ENCODE measurements around the gene TTLL1. TPM values are rescaled to one million over a fixed set of nuclear protein-coding genes. Genes with fewer than 3 reads are reported as not detected.
"Not testable (repeated sequence)": the region's sequence is repeated elsewhere in the genome, so short reads cannot be mapped to it uniquely, and the experiment has no call there.

Gene TTLL1
- polyA plus RNA-seq, 1 donor from 2014 or later, result 3.7 TPM

DNA sequence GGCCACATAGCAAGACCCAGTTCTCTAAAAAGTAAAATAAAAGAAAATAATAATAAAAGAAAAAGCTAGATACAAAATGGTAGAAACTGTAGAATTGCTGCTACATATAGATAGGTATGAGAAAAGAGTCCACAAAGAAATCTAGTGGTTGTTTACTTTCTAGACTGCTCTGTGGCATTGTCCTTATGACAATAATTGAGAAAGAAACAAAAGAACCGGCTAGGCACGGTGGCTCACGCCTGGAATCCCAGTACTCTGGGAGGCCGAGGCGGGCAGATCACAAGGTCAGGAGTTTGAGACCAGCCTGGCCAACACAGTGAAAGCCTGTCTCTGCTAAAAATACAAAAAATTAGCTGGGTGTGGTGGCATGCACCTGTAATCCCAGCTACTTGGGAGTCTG lies 73.0 kb downstream of the TTLL1 start:
- not testable (repeated sequence) for H3K27ac Mint-ChIP-seq, H3K9me3 Mint-ChIP-seq, H3K36me3 Mint-ChIP-seq, H3K27me3 Mint-ChIP-seq
- H3K4me3 Mint-ChIP-seq, result peak overlapping the region in 2 of 4 donors; percentile 12 to 100
- peaks cover 16 to 19% (median 17%) of the 10 kb centered on the region in 3 donors for H3K4me1 Mint-ChIP-seq

DNA sequence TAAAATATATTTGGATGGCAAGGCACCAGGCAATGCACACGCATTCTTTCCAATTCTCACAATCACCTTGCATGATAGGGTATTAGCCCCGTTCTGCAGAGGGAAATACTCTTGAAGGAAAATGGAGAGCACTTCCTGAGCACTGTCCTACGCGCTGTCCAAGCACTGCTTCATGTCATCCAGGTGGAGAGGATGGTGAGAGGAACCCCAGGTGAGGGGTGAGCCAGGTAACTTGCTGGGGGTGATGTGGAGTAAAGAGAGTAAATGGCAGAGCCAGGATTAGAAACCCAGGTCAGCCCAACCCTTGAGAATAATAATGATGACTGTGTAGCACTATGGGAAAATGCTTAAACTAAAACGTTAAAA lies 73.5 kb downstream of the TTLL1 start:
- Mint-ChIP-seq H3K4me3 (peak overlapping the region; percentile 95 to 100 (median 99)), H3K27me3 (no peaks in the 10 kb centered on the region), H3K27ac (peak overlapping the region; percentile 94 to 99 (median 95)), H3K4me1 (peaks cover 16 to 19% (median 17%) of the 10 kb centered on the region in 3 donors), H3K36me3 (no peaks in the 10 kb centered on the region), H3K9me3 (no peaks in the 10 kb centered on the region)

DNA sequence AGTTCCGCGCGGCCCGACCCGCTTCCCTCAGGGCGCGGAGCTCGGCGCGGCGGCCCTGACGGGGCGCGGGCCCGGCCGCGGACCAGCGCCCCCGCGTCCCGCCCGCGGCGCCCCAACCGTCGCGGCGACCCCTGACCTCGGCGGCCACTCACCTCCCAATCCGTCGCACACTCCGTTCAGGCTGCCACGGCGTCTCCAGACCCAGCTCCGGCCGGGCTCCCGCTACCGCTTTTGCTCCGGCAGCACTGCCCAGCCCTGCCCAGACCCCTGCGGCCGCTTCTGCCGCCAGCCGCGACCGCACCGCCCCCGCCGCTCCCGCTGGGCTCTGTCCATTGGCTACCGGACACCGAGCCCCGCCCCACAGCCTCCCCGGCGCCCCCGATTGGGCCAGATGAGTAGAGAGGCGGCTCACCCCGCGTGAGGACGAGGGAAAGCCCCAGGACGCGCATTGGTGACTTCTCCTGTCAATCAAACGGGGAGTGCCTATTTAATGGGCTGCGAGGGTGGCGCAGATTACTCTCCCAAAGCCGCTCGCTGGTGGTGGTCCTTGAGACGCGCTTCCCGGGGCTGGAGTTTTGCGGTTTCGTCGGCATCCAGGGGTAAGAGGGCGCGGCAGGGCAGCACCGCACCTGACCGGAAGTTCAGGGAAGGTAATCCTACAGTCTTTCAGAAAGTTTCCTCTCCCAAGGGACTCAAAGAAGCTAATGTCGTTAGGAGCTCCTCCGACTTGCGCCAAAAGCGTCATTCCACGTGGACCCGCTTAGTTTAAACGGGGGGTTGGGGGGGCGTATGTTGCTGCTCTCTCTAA lies 74.1 kb downstream of the TTLL1 start, which contains the start of gene PACSIN2:
TSS of gene PACSIN2 (minus strand) at position 281 of the 808 bp plus-strand sequence. CDS start 103,069 bp downstream, outside the sequence.
- Mint-ChIP-seq H3K27me3 (no peaks in the 10 kb centered on the region), H3K4me1 (peaks cover 16 to 19% (median 17%) of the 10 kb centered on the region in 3 donors), H3K27ac (peak within 1 kb of the TSS; percentile 94 to 99 (median 95)), H3K36me3 (no peaks in the 10 kb centered on the region), H3K4me3 (peak within 1 kb of the TSS; percentile 95 to 100 (median 99)), H3K9me3 (no peaks in the 10 kb centered on the region)

DNA sequence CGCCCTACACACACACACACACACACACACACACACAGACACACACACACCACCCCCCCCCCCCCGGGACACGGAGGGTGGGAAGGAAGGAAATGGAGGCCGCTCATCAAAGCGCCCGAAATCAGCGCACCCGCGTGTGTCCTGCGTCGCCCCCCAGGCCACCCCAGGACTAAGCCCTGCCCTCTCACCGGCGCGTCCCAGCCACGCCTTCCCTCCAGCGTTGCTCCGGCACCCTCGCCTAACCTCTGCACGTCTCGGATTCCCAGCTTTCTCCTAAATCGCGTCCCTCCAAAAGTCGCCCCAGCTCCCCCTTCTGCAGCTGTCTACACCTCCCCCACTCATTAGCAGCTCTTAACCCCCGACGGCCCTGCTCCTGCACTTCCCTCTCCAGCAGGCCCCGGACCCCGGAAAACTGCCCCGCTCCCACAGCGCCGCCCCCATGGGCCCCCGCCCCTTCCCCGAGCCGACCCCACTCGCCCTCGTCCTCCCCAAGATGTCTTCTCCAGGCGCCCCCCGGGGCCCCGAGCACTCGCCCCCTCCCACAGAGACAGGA lies 74.8 kb downstream of the TTLL1 start:
- Mint-ChIP-seq H3K27me3 (no peaks in the 10 kb centered on the region), H3K9me3 (no peaks in the 10 kb centered on the region), H3K36me3 (no peaks in the 10 kb centered on the region), H3K27ac (peak overlapping the region in 2 of 3 donors; percentile 95 to 99), H3K4me3 (peak overlapping the region; percentile 95 to 100 (median 98)), H3K4me1 (peaks cover 16 to 21% (median 19%) of the 10 kb centered on the region in 3 donors)

DNA sequence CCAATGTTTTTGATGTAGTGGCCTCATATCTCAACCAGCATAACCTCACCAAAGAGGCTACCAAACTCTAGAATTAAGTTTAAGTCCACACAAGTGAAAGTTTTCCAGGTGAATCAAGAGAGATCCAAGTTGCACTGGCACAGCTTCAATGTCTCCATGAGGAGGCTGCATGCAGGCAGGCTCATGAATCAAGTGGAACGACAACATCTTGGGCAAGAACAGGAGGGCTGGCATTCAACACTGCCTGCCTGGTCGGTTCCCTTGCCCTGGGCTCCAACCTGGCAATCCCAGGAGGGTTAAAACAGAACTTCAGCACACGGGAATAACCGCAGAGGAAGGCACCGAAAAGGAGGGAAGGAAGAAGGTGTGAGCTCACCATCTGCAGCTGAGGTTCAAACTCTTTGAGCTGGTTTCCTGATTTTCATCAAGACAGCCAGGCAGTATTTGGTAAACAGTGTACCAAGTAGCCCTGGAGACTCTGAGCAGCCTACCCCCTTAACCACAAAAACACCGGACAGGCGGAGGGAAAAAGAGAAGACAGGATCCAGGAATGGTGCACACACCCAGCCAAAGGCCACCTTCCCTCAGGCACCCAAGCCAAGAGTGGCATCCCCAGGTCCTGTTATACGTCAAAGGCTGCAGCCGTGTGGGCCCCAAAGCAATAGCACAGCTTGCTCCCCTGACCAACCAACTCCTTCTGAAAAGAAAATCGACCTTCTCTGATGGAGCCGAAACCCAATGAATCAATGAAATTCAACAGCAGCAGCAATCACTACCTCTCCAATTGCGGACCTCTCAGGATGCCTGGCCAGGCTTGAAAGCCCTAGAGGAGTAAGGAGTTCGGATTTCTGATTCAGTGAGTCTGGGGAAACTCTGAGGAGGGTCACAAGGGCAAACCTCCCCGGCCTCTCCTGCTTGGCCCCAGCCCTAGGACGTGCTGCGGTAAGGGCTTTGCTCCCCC lies 75.6 kb downstream of the TTLL1 start:
- Mint-ChIP-seq H3K9me3 (no peaks in the 10 kb centered on the region), H3K27ac (peak overlapping the region; percentile 48 to 99 (median 59)), H3K36me3 (no peaks in the 10 kb centered on the region), H3K27me3 (no peaks in the 10 kb centered on the region), H3K4me1 (peaks cover 17 to 23% (median 20%) of the 10 kb centered on the region in 3 donors), H3K4me3 (peak overlapping the region; percentile 95 to 100 (median 98))

DNA sequence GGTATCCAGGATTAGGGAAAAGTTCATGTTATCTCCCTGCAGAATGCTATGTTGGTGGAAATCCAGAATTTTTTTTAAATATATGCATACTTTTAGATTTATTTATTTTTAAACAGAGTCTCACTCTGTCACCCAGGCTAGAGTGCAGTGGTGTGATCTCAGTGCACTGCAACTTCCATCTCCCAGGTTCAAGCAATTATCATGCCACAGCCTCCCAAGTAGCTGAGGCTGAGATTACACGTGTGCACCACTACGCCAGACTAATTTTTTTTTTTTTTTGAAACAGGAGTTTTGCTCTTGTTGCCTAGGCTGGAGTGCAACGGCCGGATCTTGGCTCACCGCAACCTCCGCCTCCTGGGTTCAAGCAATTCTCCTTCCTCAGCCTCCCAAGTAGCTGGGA lies 76.8 kb downstream of the TTLL1 start:
- H3K36me3 Mint-ChIP-seq, result no peaks in the 10 kb centered on the region
- no peaks in the 10 kb centered on the region for H3K27me3 Mint-ChIP-seq
- H3K9me3 Mint-ChIP-seq, result no peaks in the 10 kb centered on the region
- peak overlapping the region in 2 of 4 donors; percentile 27 to 60 for H3K4me3 Mint-ChIP-seq
- peaks cover 20 to 25% (median 21%) of the 10 kb centered on the region in 3 donors for H3K4me1 Mint-ChIP-seq
- H3K27ac Mint-ChIP-seq, result peak overlapping the region in 1 of 3 donors; percentile 99

DNA sequence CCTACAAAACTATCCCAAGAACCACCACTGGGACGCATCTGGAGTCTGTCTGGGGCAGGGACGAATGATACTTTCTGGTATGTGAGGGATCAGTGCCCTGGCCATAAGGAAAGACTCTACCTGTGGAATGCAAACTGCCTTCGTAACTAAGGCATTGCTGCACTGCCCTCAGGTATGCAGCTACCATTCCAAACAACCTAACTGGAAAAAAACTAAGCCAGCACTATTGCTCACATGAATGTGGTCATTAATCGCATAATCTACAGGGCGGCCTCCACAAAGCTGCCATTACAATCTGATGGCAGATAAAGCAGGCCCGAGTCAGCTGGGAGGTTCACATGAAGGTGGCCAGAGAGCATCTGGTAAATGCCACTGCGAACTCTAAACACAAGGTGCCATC lies 78.1 kb downstream of the TTLL1 start:
- no peaks in the 10 kb centered on the region for H3K27me3 Mint-ChIP-seq

DNA sequence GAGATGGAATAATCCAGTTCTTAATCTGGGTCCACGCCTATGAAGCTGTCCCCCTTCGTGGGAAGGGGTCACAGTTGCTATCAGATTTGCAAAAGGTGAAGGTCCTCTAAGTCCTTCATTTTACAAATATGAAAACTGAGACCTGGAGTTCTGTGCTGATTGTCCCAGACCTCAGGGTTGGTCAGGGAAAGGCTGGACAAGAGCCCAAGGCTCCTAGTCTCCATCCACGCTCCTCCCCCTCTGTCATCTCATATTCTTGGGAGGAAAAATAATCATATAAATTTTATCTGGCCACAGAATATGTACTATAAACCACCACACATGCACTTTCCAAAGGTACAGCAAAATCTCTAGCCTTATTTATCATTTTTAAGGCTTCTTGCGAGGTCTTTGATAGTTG lies 79.7 kb downstream of the TTLL1 start:
- H3K4me3 Mint-ChIP-seq, result peak overlapping the region in 1 of 4 donors; percentile 17
- H3K4me1 Mint-ChIP-seq, result peaks cover 15 to 36% (median 17%) of the 10 kb centered on the region in 3 donors
- H3K27ac Mint-ChIP-seq, result no peak overlapping the region
- H3K27me3 Mint-ChIP-seq, result no peaks in the 10 kb centered on the region
- no peaks in the 10 kb centered on the region for H3K36me3 Mint-ChIP-seq
- H3K9me3 Mint-ChIP-seq, result no peaks in the 10 kb centered on the region

More for the DNA sequence above, 78.1 kb downstream of the TTLL1 start:
- H3K27ac Mint-ChIP-seq, result no peak overlapping the region
- peaks cover 20 to 30% (median 21%) of the 10 kb centered on the region in 3 donors for H3K4me1 Mint-ChIP-seq
- H3K9me3 Mint-ChIP-seq, result no peaks in the 10 kb centered on the region
- H3K4me3 Mint-ChIP-seq, result peak overlapping the region in 1 of 4 donors; percentile 84
- no peaks in the 10 kb centered on the region for H3K36me3 Mint-ChIP-seq

DNA sequence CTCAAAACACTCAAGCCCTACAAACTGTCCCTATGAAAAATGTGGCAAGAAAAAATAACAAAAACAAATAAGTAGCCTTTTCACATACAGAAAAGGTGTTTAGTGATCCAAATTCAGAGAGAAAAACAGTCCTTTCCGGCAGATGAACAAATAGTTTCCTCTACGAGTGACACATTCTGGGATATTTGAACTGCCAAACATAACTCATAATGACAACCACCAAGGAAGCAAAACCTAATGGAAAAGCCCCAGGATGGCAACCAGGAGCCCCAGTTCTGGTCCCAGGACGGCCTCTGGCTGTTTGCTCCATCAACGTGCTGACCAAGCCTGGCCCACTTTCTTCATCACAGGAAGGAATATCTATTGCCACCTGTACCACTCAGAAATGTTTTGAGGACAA lies 80.3 kb downstream of the TTLL1 start:
- H3K27me3 Mint-ChIP-seq, result no peaks in the 10 kb centered on the region
- no peaks in the 10 kb centered on the region for H3K9me3 Mint-ChIP-seq
- H3K4me3 Mint-ChIP-seq, result no peak overlapping the region
- no peak overlapping the region for H3K27ac Mint-ChIP-seq
- no peaks in the 10 kb centered on the region for H3K36me3 Mint-ChIP-seq
- peaks cover 15 to 39% (median 16%) of the 10 kb centered on the region in 3 donors for H3K4me1 Mint-ChIP-seq

DNA sequence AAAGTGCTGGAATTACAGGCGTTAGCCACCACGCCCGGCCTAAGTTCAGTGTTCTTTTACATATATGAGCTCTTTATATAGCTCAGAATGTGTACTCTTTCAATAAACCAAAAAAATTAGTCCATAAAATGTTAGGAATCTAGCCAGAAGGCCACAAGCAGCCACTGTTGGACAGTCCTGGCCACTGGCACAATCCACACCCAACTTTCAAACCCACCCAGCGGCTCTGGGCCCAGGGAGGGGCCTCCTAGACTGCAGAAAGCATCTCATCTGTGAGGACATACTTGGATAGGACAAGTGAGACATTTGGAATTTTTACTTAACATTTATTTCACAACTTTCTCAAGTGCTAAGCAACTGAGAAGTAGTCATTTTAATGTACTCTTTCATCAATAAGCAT lies 80.7 kb downstream of the TTLL1 start:
- Mint-ChIP-seq H3K4me3 (peak overlapping the region in 1 of 4 donors; percentile 41), H3K4me1 (peaks cover 15 to 38% (median 18%) of the 10 kb centered on the region in 3 donors), H3K36me3 (no peaks in the 10 kb centered on the region), H3K27me3 (no peaks in the 10 kb centered on the region), H3K27ac (peak overlapping the region in 1 of 3 donors; percentile 46), H3K9me3 (no peaks in the 10 kb centered on the region)

DNA sequence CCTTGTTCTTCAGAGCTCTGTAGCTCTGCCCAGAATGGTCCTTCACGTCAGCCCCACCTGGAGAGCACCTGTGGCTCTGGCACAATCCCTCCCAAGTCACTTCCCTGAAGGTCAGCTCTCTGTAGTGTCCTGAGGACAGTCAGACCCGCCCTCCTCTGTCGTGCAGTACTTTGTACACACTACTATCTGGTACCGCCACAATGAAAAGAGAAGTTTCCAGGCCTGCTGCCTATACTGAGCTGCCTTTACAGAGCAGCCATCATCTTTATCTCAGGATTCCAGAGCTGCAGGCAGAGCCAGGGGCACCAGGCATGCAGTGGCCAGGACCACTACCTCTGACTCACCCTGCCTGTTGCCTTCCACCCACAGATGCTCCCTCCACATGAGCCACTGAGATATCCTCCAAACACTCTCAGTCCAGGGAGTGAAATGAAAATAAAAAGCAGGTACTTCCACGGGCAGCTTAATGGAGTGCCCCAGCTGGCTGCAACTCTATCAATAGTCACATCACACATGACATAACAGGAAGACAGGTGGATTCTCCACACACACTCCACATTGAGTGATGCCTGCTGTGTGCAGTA lies 81.6 kb downstream of the TTLL1 start:
- no peaks in the 10 kb centered on the region for H3K27me3 Mint-ChIP-seq
- no peak overlapping the region for H3K27ac Mint-ChIP-seq
- H3K36me3 Mint-ChIP-seq, result no peaks in the 10 kb centered on the region
- no peaks in the 10 kb centered on the region for H3K9me3 Mint-ChIP-seq
- H3K4me1 Mint-ChIP-seq, result peaks cover 10 to 36% (median 12%) of the 10 kb centered on the region in 3 donors
- no peak overlapping the region for H3K4me3 Mint-ChIP-seq

DNA sequence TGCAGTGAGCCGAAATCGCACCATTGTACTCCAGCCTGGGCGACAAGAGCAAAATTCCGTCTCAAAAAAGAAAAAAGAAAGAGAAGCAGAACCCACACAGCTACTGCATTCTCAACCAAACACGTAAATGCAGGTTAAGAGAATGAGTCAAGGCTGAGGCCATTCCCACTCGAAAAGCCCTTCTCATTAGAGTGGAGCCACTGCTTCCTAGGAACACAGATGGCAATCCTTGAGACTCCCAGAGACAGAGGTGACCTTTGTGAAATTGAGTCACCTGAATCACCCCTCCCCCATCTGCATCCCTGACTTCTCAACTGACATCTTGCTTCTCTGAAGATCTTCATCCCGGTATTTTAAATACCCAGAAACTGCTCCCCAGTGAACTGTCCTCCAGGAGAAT lies 82.4 kb downstream of the TTLL1 start:
- no peaks in the 10 kb centered on the region for H3K36me3 Mint-ChIP-seq
- peaks cover 15 to 44% (median 20%) of the 10 kb centered on the region in 3 donors for H3K4me1 Mint-ChIP-seq
- no peaks in the 10 kb centered on the region for H3K27me3 Mint-ChIP-seq
- no peak overlapping the region for H3K4me3 Mint-ChIP-seq
- no peaks in the 10 kb centered on the region for H3K9me3 Mint-ChIP-seq
- no peak overlapping the region for H3K27ac Mint-ChIP-seq

DNA sequence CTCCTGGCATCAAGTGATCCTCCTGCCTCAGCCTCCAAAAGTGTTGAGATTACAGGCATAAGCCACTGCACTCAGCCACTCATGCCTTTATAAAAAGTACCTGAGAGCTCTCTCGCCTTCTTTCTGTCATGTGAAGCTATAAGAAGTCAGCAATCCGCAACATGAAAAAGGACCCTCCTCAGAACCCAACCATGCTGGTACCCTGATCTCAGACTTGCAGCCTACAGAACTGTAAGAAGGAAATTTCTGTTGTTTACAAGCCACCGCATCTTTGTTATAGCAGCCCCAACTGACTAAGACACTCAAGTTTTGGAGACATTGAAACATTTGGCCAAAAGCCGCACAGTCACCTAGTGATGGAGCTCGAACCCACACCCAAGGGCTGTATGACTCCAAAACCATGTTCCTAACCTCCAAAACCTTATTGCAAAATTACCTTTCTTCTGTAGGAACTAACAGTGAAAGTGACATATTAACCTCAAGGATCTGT lies 83.1 kb downstream of the TTLL1 start:
- Mint-ChIP-seq H3K4me3 (no peak overlapping the region), H3K27ac (peak overlapping the region in 1 of 3 donors; percentile 57), H3K9me3 (no peaks in the 10 kb centered on the region)

DNA sequence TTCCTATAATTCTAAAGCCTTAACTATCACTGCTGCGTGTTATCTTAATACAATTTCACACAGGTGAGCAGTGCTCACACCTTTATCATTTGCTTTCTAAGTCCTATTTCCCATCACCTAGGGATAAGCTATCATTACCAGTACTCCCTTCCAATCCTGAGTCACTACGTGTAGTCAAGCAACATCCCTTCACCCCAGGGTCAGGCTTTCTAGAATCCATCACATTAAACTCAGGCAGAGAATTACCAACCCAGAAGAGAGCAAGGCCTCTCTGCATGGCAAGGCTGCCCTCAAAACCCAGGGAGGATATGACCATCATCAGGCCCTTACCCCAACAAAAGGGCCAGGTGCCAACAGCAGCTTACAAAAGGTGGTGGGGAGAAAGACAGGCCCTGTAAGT lies 84.1 kb downstream of the TTLL1 start:
- no peaks in the 10 kb centered on the region for H3K36me3 Mint-ChIP-seq
- H3K9me3 Mint-ChIP-seq, result no peaks in the 10 kb centered on the region
- no peaks in the 10 kb centered on the region for H3K27me3 Mint-ChIP-seq
- H3K4me3 Mint-ChIP-seq, result no peak overlapping the region
- H3K4me1 Mint-ChIP-seq, result peaks cover 28 to 54% (median 34%) of the 10 kb centered on the region in 3 donors
- peak overlapping the region in 1 of 3 donors; percentile 2 for H3K27ac Mint-ChIP-seq

More for the DNA sequence above, 83.1 kb downstream of the TTLL1 start:
- Mint-ChIP-seq H3K27me3 (no peaks in the 10 kb centered on the region), H3K4me1 (peaks cover 20 to 47% (median 26%) of the 10 kb centered on the region in 3 donors), H3K36me3 (no peaks in the 10 kb centered on the region)
